OCI-M2 (cell line): ENCODE data around the gene CDH5.

Experiments used
- DNase-seq: peaks from one replicate; lab custom pipeline; 2025; ENCODE audit not compliant: unreplicated experiment; lab: John Stamatoyannopoulos, UW

Gene CDH5

DNA sequence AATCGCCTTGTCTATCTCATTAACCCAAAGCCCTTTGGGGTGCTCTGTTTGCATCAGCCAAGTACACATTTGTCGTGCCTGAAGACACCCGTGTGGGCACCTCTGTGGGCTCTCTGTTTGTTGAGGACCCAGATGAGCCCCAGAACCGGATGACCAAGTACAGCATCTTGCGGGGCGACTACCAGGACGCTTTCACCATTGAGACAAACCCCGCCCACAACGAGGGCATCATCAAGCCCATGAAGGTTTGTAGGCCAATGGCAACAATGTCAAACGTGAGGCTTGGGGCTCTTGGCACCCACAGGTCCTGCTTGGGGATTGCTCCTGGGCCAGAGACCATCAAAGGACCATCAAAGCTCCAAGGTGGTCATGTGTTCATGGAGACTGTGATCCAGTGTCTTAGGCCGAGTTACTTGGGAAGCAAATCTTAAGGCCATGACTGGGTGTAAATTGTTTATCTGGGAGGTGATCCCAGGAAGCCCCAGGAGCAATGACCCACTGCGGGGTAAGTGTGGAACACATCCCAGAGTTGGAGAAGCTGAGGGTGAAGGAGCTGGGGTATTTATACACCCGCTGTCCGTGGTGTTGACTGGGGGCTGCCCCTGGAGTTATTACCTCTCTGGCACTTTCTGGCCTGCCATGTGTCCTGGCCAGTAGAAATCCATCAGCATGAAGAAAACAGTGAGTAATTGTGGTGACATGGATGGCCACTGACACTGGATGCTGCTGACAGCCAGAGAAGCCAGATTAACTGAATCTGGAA lies 24.0 kb downstream of the CDH5 start:
- no peak for DNase-seq

GRCh38 chr16:66391726-66392670 lies 25.5 kb downstream of the CDH5 start:
- DNase-seq: no peak

- no peak for DNase-seq
Measured at GRCh38 chr16:66395806-66396555, 29.5 kb downstream of the CDH5 start.

GRCh38 chr16:66397736-66398433 lies 31.4 kb downstream of the CDH5 start:
- DNase-seq: no peak

DNA sequence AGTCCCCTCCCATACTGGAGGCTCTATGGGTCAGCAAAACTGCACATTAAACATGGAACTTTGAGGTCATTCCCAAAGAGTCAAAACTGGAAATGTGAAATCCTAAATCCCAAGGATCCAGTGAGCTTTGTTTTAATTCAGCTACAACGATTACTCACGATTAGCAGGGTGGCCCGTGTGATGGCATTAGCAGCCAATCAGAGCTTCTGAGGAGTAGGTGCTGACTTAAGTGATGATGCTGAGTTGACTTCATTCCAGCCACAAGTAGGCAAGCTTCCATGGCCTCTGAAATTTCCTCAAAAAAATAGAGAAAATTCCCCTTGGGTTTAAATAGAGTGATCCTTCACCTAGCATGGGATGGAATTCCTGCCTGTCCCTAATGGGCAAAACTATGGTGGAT lies 32.5 kb downstream of the CDH5 start:
- DNase-seq: no peak

DNA sequence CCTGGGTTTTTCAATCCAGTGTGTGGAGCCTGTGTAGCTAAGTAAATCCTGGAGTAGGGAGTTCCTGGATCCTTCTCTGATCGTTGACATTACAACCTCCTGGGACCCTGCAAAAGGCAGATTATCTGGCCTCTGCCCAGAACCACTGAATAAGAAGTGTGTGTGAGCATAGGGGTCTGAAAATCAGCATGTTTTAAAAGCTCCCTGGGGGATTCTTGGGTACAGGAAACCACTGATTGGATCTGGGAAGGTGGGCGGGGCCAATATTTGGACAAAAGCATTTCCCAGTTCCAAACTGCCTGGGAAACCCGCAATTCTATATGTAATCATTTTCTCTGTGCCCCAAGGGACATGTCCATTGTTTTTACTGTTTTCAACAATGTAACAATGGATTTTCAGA lies 33.4 kb downstream of the CDH5 start:
- no peak for DNase-seq

- DNase-seq: no peak
Measured at GRCh38 chr16:66400503-66401380, 34.3 kb downstream of the CDH5 start.

GRCh38 chr16:66401610-66402009 lies 35.1 kb downstream of the CDH5 start:
- DNase-seq: no peak

DNA sequence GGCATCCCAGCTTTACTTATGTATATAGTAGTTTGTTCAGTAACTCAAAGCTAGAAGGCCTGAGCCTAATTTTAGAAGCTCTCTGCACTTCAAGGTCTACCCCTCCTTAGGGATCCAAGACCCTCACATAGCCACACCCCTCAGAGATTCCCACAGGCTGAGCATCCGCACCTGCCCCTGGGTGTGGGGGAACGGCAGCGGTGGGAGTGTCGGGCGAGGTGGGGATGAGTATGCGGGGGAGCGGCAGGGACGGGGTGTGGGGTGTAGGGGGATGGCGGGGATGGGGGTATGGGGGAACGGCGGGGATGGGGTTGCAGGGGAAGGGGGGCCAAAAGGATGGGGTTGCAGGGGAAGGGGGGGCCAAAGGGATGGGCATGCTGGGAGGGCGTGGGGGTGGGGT lies 35.7 kb downstream of the CDH5 start:
- DNase-seq: no peak

DNA sequence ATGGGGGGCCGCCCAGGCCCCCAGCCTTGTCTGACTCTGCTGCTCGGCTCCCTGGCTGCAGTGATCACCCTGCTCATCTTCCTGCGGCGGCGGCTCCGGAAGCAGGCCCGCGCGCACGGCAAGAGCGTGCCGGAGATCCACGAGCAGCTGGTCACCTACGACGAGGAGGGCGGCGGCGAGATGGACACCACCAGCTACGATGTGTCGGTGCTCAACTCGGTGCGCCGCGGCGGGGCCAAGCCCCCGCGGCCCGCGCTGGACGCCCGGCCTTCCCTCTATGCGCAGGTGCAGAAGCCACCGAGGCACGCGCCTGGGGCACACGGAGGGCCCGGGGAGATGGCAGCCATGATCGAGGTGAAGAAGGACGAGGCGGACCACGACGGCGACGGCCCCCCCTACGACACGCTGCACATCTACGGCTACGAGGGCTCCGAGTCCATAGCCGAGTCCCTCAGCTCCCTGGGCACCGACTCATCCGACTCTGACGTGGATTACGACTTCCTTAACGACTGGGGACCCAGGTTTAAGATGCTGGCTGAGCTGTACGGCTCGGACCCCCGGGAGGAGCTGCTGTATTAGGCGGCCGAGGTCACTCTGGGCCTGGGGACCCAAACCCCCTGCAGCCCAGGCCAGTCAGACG lies 36.2 kb downstream of the CDH5 start:
- DNase-seq: no peak

- no peak for DNase-seq
Measured at GRCh38 chr16:66403531-66404145, 37.1 kb downstream of the CDH5 start.

GRCh38 chr16:66405057-66405783 lies 38.7 kb downstream of the CDH5 start:
- no peak for DNase-seq

DNA sequence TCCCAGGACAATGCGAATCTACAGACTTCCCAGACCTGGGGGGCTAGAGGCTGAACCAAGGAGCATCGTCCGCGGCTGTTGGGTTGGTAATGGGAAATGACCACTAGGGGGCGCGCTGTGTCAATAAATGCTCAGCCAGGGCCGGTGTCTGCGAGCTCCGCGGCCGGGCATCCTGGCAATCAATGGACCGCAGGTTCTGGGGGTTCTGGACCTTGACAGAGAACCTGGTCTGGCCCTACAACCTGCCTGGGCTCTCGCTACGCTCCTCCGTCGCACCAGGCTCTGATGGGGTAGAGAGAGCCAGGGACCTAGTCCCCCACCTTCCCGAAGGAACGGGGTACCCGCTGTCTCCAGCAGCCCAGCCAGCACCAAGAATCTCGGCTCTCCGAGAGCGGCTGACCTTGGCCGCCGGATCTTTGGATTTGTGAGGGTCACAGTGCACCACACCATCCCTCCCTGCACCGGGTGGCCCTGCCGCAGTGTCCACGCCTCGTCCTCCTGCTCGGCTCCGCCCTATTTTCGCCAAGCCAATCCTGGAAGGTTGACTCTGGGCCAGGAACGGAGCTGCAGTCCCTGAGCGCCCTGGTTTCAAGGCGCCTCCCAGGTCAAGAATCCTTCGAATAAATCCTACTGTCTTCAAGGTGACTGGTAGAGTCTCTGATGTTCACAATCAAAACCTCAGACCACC lies 40.2 kb downstream of the CDH5 start:
- no peak for DNase-seq

DNA sequence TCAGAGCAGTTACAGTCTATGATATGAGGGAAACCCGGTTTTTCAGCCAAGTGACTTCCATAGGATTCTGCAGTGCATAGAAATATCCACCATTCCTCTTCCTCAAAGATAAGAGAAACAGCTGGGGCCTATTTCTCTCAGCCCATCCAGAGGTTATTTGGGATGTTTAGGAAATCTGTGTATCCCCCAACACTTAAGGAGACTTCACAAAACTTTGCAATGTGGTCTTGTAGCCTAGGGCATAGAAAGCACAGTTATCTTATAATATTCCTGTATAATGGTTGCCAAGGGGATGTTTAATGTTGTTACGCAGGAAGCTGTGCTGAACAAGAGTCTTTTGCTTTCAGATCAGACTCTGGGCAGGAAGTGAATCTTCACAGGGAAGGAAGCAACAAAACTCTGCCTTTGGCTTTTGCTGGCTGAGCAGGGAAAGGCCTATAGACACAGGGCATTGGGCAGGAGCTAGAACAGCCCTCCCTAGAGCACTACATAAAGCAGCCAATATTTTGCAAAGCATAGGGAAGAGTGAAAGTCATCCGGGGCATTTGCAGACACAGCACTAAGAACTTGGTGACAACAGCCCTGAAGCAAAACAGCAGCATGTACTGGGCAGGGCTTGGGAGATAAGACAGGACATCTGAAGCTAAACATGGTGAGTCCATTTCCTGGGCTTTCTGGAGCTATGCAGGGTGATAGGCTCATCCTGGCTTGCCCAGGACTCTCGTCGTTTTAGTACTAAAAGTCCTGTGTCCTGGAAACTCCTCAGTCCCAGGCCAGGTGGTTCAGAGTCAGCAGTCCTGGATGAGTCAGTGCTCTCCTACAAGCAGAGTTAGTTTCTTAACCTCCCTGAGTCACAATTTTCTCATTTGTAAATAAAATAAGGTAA lies 41.9 kb downstream of the CDH5 start:
- DNase-seq: no peak

- DNase-seq: no peak
Measured at GRCh38 chr16:66409156-66409555, 42.7 kb downstream of the CDH5 start.

DNA sequence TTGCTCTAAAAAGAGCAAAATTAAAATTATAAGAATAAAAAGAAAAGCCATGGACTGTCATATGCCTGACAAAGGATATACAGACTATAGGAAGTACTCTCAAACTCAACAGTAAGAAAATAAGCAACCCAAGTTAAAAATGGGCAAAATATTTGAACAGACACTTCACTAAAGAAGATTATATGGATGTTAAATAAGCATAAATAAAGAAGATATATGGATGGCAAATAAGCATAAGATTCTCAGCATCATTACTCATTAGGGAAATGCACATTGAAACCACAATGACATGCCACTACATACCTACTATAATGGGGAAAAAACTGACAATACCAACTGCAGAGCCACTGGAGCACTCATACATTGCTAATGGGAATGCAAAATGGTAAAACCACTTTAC lies 45.7 kb downstream of the CDH5 start:
- DNase-seq: no peak

- no peak for DNase-seq
Measured at GRCh38 chr16:66414891-66415290, 48.4 kb downstream of the CDH5 start.
